ENCODE results near the gene MSI2. TPM values are rescaled to one million over a fixed set of nuclear protein-coding genes. Genes with fewer than 3 reads are reported as not detected.

MSI2 gene
- total RNA-seq, 1 experiment from 2014 or later: 169 TPM

DNA sequence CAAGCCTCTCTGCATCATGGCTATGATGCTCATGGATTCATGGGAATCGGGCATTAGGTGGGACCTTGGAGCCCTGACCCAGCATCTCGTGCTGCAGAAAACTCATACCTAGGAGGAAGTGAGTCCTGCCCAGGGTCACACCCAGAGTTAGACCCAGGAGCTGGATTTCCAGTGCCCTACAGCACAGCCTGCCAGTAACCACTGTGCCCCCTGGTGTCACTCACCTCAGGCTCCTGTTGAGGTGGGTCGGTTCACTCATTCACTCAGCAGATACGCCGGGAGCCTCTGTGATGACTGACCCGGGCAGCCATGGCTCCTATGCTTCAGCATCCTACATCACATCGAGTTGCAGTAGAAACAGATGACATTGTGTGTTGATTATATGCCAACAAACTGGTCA, 143.4 kb downstream of the MSI2 start:
- peaks cover 100% of the 10 kb centered on the region for H3K79me2 ChIP-seq (ENCODE audit: low read length)
- no peaks in the 10 kb centered on the region; the same call in 1 of the 2 replicates for H3K36me3 ChIP-seq (ENCODE audit: insufficient read depth, low read length)
- H3K4me3 ChIP-seq (ENCODE audit: low read length): no peak overlapping the region
- peaks cover 98% of the 10 kb centered on the region for H3K4me1 ChIP-seq (ENCODE audit: low read length)
- no peak overlapping the region for H2AFZ ChIP-seq (ENCODE audit: low read length)
- no peaks in the 10 kb centered on the region for H4K20me1 ChIP-seq (ENCODE audit: insufficient read depth, low read depth, low read length)
- H3K9me2 ChIP-seq (replicated peaks; ENCODE audit: insufficient read depth, low read length): no peaks in the 10 kb centered on the region
- no peak overlapping the region for H3K9ac ChIP-seq (ENCODE audit: low read length)
- no peak overlapping the region for H3K4me2 ChIP-seq (ENCODE audit: low read depth, low read length, poor library complexity, severe bottlenecking)
- H3K27me3 ChIP-seq (ENCODE audit: low read length): no peaks in the 10 kb centered on the region
- peak; percentile 71 for DNase-seq
- H3K9me3 ChIP-seq (ENCODE audit: low read length): no peaks in the 10 kb centered on the region
- H3K27ac ChIP-seq (ENCODE audit: low read length): peak overlapping the region; percentile 66

DNA sequence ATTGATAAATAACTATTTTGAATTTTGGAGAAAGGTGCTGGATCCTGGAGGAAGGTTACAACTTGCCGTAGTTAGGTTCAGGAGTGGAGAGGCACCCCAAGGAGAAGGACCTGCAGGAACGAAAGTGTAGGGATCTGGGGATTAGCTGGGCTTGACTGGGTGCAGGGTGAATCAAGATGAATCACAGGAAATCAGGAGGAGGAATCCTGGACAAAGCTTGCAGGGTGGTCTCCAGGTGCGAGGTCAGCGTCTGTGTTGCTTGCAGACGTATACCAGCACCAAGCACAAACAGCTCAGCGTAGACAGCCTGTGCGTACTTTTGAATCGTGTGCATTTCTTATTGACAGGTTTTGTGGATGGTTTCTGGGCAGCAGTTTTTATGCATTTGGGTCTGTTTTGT, 144.3 kb downstream of the MSI2 start:
- no peak overlapping the region for H3K4me3 ChIP-seq (ENCODE audit: low read length)
- H3K36me3 ChIP-seq (ENCODE audit: insufficient read depth, low read length): no peaks in the 10 kb centered on the region; the same call in 1 of the 2 replicates
- no peak overlapping the region for H3K4me2 ChIP-seq (ENCODE audit: low read depth, low read length, poor library complexity, severe bottlenecking)
- no peaks in the 10 kb centered on the region for H3K27me3 ChIP-seq (ENCODE audit: low read length)
- H3K27ac ChIP-seq (ENCODE audit: low read length): peak overlapping the region; percentile 66
- no peak for DNase-seq
- no peak overlapping the region for H2AFZ ChIP-seq (ENCODE audit: low read length)
- H3K9me3 ChIP-seq (ENCODE audit: low read length): no peaks in the 10 kb centered on the region
- no peaks in the 10 kb centered on the region for H4K20me1 ChIP-seq (ENCODE audit: insufficient read depth, low read depth, low read length)
- peaks cover 100% of the 10 kb centered on the region for H3K79me2 ChIP-seq (ENCODE audit: low read length)
- no peak overlapping the region; the same call in 1 of the 2 replicates for H3K9ac ChIP-seq (ENCODE audit: low read length)
- H3K4me1 ChIP-seq (ENCODE audit: low read length): peaks cover 98% of the 10 kb centered on the region
- H3K9me2 ChIP-seq (replicated peaks; ENCODE audit: insufficient read depth, low read length): no peaks in the 10 kb centered on the region

DNA sequence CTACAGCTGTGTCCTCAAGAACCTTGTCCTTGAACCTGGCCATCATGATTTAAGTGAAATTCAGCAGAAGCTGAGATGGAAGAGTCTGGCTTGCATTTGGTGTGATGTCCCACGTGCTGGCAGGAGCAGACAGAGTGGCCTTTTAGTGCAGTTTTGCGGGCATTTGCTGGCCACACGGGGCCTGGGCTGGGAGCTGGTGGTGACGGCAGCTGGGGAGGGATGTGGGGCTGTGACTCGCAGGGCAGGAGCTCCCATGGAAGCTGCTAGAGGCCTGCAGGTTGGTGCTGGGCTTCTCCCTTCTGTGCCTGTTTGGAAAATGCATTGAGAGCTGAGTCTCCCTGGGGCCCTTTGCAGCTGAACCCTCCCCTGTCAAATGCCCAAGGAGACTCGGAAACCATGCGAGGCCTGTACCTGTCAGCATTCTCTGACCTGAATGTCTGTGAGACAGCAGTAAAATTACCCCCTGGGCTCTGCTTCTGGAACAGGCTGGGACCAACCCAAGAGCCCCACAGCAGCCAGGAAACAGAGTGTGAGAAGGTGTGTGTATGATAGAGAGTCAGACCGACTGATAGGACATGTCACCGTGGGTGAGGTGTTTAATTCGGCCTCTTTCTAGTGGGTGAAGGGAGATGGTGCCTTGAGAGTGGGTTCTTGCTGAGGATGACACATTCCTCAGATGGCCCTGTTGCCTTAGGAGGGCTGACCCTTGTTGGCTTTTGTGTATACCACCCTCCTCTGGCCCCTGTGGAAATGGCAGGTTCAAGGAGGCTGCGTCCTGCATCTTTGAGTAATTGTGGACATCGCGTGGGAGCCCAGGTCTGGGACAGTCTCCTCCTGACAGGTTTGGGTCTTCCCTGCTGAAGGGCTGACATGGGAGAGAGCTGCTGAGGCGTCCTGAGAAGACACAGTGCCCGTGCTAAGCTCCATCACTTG, 145.5 kb downstream of the MSI2 start:
- H3K27me3 ChIP-seq (ENCODE audit: low read length): no peaks in the 10 kb centered on the region
- peaks cover 8% of the 10 kb centered on the region; the same call in 1 of the 2 replicates for H3K36me3 ChIP-seq (ENCODE audit: insufficient read depth, low read length)
- H3K9me3 ChIP-seq (ENCODE audit: low read length): no peaks in the 10 kb centered on the region
- peak; percentile 62 for DNase-seq
- no peak overlapping the region for H2AFZ ChIP-seq (ENCODE audit: low read length)
- peaks cover 100% of the 10 kb centered on the region for H3K79me2 ChIP-seq (ENCODE audit: low read length)
- no peak overlapping the region; the same call in 1 of the 2 replicates for H3K9ac ChIP-seq (ENCODE audit: low read length)
- no peak overlapping the region for H3K4me3 ChIP-seq (ENCODE audit: low read length)
- no peak overlapping the region for H3K4me2 ChIP-seq (ENCODE audit: low read depth, low read length, poor library complexity, severe bottlenecking)
- peak overlapping the region; percentile 72 for H3K27ac ChIP-seq (ENCODE audit: low read length)
- H3K4me1 ChIP-seq (ENCODE audit: low read length): peaks cover 98% of the 10 kb centered on the region
- H3K9me2 ChIP-seq (replicated peaks; ENCODE audit: insufficient read depth, low read length): no peaks in the 10 kb centered on the region
- H4K20me1 ChIP-seq (ENCODE audit: insufficient read depth, low read depth, low read length): no peaks in the 10 kb centered on the region

DNA sequence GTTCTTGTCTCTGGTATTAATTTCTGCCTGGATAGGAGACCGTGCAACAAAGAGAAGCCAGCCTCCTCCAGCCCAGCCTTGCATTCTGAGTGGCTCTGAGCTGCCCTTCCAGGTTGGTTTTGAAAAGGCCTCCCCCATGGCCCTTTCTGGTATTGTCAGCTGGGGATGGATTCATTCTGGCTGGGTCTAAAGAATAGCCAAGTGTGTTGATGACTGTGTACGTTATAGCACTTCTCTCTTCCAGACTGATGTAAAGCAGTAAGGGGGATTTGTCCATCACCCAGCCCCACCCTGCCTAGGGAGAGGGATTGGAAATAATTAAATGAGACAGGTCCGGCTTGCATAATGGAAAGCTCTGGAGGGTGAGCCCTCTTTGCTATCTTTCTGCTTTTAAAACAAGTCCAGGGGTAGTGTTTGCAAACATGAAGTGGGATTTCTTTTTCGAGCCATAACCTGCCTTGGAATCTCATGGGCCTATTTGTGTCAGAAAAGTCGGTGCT, 146.4 kb downstream of the MSI2 start:
- Histone ChIP-seq H3K4me2 (ENCODE audit: low read depth, low read length, poor library complexity, severe bottlenecking) (no peak overlapping the region), H3K27ac (ENCODE audit: low read length) (peak overlapping the region; percentile 72), H2AFZ (ENCODE audit: low read length) (no peak overlapping the region), H3K36me3 (ENCODE audit: insufficient read depth, low read length) (peaks cover 9% of the 10 kb centered on the region; the same call in 1 of the 2 replicates), H3K4me3 (ENCODE audit: low read length) (no peak overlapping the region), H3K9me3 (ENCODE audit: low read length) (no peaks in the 10 kb centered on the region), H3K9me2 (replicated peaks; ENCODE audit: insufficient read depth, low read length) (no peaks in the 10 kb centered on the region), H3K79me2 (ENCODE audit: low read length) (peaks cover 100% of the 10 kb centered on the region), H3K4me1 (ENCODE audit: low read length) (peaks cover 98% of the 10 kb centered on the region), H3K27me3 (ENCODE audit: low read length) (no peaks in the 10 kb centered on the region), H4K20me1 (ENCODE audit: insufficient read depth, low read depth, low read length) (no peaks in the 10 kb centered on the region), H3K9ac (ENCODE audit: low read length) (no peak overlapping the region)
- no peak for DNase-seq

DNA sequence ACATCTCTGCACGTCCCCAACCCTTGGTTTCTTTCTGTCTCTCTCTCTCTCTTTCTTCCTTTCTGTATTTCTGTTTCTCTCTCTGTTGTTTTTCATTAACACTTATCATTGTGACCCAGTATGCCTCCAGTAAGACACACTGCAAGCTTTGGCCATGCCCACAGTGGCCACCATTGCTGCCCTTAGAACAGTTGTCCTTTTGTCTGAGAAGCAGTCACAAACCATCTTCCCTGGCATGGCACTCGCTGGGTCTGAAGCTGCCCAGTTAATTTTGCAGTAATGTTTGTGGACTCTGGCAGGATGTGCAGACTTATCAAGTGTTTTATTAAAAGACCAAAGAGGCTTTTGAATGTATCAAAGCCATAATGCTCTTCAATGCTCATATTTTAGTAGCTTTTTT, 146.9 kb downstream of the MSI2 start:
- H3K36me3 ChIP-seq (ENCODE audit: insufficient read depth, low read length): peaks cover 9% of the 10 kb centered on the region; the same call in 1 of the 2 replicates
- peaks cover 100% of the 10 kb centered on the region for H3K79me2 ChIP-seq (ENCODE audit: low read length)
- no peak overlapping the region for H3K4me3 ChIP-seq (ENCODE audit: low read length)
- H3K9me2 ChIP-seq (replicated peaks; ENCODE audit: insufficient read depth, low read length): no peaks in the 10 kb centered on the region
- H4K20me1 ChIP-seq (ENCODE audit: insufficient read depth, low read depth, low read length): no peaks in the 10 kb centered on the region
- peak overlapping the region; percentile 72 for H3K27ac ChIP-seq (ENCODE audit: low read length)
- DNase-seq: no peak
- no peak overlapping the region for H2AFZ ChIP-seq (ENCODE audit: low read length)
- H3K9ac ChIP-seq (ENCODE audit: low read length): no peak overlapping the region
- no peak overlapping the region for H3K4me2 ChIP-seq (ENCODE audit: low read depth, low read length, poor library complexity, severe bottlenecking)
- no peaks in the 10 kb centered on the region for H3K27me3 ChIP-seq (ENCODE audit: low read length)
- H3K4me1 ChIP-seq (ENCODE audit: low read length): peaks cover 98% of the 10 kb centered on the region
- no peaks in the 10 kb centered on the region for H3K9me3 ChIP-seq (ENCODE audit: low read length)

DNA sequence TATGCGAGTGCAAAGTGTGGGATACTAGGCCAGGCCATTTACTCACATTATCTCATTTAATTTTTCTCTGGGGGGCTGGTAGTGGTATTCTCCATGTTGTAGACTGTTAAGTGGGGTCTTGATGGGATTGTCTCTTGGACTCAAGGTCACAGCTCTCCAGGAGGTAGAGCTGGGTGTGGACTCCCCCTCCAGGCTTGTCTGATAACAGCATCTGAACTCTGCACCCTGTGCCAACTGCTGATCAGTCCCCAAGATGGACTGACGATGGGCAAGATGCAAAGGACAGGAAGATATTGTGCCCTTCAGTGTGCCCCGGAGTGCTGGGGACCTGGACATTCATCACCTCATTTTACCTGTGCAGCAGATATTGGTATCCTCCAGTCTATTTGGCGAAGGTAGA, 147.8 kb downstream of the MSI2 start:
- Histone ChIP-seq H3K4me3 (ENCODE audit: low read length) (no peak overlapping the region), H3K36me3 (ENCODE audit: insufficient read depth, low read length) (peaks cover 14% of the 10 kb centered on the region; the same call in 1 of the 2 replicates), H3K79me2 (ENCODE audit: low read length) (peaks cover 100% of the 10 kb centered on the region), H2AFZ (ENCODE audit: low read length) (no peak overlapping the region), H3K4me2 (ENCODE audit: low read depth, low read length, poor library complexity, severe bottlenecking) (no peak overlapping the region), H3K27ac (ENCODE audit: low read length) (peak overlapping the region; percentile 72), H3K9ac (ENCODE audit: low read length) (no peak overlapping the region), H3K27me3 (ENCODE audit: low read length) (no peaks in the 10 kb centered on the region), H3K9me2 (replicated peaks; ENCODE audit: insufficient read depth, low read length) (no peaks in the 10 kb centered on the region), H3K9me3 (ENCODE audit: low read length) (no peaks in the 10 kb centered on the region), H4K20me1 (ENCODE audit: insufficient read depth, low read depth, low read length) (no peaks in the 10 kb centered on the region), H3K4me1 (ENCODE audit: low read length) (peaks cover 98% of the 10 kb centered on the region)
- DNase-seq: peak; percentile 80

DNA sequence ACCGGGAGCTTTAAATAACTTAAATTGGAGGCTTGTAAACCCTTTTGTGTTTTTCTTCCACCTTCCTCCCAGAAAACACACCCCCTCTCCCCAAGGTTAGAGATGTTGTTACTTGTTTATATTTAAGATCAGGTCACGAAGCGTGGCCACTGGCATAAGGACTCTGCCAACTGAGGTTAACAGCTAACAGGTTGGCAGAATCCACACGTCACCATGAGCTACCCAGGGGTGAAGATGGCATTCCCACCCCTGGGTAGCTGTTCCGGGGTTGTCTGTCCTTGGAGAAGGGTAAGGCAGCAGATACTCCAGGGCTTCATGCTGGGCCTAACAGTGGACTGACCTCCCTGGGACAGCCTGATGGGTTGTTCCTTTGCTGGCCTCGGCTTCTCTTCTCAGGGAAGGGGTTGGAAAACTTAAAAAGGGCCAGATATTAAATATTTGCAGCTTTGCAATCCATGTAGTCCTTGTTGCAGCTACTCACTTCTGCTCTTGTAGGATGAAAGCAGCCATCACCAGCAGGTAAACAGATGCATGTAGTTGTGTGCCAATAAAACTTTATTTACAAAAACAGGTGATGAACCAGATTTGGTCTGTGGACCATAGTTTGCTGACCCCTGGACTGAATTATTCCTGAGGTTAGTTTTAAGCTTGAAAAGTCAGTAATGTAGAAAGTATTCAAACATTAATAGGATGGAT, 148.6 kb downstream of the MSI2 start:
- Histone ChIP-seq H3K27ac (ENCODE audit: low read length) (peak overlapping the region; percentile 72), H2AFZ (ENCODE audit: low read length) (no peak overlapping the region), H3K9me2 (replicated peaks; ENCODE audit: insufficient read depth, low read length) (no peaks in the 10 kb centered on the region), H3K4me3 (ENCODE audit: low read length) (no peak overlapping the region), H3K27me3 (ENCODE audit: low read length) (no peaks in the 10 kb centered on the region), H3K9ac (ENCODE audit: low read length) (no peak overlapping the region), H4K20me1 (ENCODE audit: insufficient read depth, low read depth, low read length) (no peaks in the 10 kb centered on the region), H3K36me3 (ENCODE audit: insufficient read depth, low read length) (peaks cover 18% of the 10 kb centered on the region; the same call in 1 of the 2 replicates), H3K79me2 (ENCODE audit: low read length) (peaks cover 98% of the 10 kb centered on the region), H3K9me3 (ENCODE audit: low read length) (no peaks in the 10 kb centered on the region), H3K4me2 (ENCODE audit: low read depth, low read length, poor library complexity, severe bottlenecking) (no peak overlapping the region), H3K4me1 (ENCODE audit: low read length) (peaks cover 93% of the 10 kb centered on the region)
- DNase-seq: no peak
